Left renal pelvis (tissue), 4 donors: ENCODE data around the gene CXCL1. TPM values are rescaled to one million over a fixed set of nuclear protein-coding genes. Genes with fewer than 3 reads are reported as not detected.

Experiments
- DNase-seq, 4 donors: peaks; one replicate each; pipeline ENCODE4 v3.0.0-alpha.2; 2013; ENCODE audit warnings: low read depth in 4 of 4, low spot score in 3 of 4
- polyA plus RNA-seq, 4 donors: library from polyadenylated mRNA; unstranded; fragments of 120-200 nt; gene quantifications; one replicate each; pipeline ENCODE4 v1.2.1, GENCODE V29; 2013; ENCODE audit not compliant: insufficient read length in 4 of 4

Gene CXCL1
- polyA plus RNA-seq, 4 donors = 0.50 to 1.7 (median 0.53) TPM; not detected in 1

DNA sequence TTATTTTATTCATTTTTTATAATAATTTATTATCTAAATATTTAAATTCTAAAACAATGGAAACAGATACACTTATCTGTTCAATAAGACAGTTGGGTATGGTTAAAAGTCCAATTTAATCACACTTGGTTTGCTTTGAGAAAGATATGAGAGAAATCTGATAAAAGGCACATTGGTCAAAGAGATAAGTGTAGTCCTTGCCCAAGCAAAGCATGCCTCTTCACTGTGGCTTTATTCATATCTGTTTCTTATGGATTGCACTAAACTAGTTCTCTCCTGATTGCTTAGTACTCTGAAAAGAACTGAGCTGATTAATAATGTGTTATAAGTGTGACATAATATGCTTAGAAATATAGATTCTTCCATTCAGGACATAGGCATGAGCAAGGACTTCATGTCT is 39.8 kb downstream of the CXCL1 start:
- DNase-seq = no peak

DNA sequence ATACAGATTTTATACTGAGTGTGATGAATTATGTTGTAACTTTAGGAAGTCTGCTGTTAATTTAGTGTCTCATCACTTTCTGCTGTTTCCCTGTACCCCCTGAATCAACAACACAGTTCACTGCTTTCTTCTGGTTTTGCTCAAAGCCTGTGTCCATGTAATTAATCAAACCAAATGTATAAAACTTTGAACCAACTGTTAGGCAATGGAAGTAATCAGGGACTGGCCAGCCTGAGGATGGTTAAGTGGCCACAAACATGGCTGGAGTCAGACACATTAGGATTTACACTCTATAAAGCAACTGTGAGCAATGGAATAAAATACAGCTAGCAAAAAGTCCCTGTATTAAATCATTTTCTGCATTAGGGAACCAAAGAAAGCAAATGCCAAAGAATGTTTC is 42.6 kb downstream of the CXCL1 start:
- DNase-seq = no peak

DNA sequence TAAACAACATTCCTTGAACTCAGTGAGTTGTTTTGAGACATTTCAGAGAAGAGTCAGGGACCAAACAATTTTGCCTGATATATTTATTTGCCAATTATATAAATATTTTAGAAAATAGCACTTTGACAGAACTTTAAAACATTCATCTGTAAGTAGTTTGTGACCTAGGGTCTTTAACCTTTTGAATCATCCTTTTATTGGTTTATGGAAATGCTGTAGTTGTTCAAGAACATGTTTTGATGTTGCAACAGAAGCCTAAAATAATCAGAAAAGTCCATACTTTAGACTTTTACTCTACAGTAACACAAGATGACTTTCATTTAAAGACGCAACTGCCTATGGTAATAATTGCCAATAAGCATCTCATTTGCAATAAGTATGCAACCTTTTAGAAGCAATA is 43.0 kb downstream of the CXCL1 start:
- no peak for DNase-seq

DNA sequence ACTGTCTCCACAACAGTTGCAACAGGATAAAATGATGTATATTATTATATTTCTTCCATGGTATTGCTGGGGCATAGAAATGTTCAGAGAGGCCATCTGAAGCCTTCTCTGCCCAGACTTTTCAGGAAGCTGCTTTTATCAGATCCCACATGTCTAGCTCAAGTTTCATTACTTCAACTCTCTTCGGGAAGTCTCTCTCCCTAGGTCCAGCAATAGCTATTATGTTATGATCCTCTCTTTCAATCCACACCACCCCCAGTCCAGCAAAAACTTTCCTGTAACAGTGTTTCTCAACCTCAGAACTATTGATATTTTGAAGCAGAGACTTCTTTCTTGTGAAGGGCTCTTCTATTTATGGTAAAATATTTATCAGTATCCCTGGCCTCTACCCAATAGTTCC is 44.9 kb downstream of the CXCL1 start:
- no peak for DNase-seq

DNA sequence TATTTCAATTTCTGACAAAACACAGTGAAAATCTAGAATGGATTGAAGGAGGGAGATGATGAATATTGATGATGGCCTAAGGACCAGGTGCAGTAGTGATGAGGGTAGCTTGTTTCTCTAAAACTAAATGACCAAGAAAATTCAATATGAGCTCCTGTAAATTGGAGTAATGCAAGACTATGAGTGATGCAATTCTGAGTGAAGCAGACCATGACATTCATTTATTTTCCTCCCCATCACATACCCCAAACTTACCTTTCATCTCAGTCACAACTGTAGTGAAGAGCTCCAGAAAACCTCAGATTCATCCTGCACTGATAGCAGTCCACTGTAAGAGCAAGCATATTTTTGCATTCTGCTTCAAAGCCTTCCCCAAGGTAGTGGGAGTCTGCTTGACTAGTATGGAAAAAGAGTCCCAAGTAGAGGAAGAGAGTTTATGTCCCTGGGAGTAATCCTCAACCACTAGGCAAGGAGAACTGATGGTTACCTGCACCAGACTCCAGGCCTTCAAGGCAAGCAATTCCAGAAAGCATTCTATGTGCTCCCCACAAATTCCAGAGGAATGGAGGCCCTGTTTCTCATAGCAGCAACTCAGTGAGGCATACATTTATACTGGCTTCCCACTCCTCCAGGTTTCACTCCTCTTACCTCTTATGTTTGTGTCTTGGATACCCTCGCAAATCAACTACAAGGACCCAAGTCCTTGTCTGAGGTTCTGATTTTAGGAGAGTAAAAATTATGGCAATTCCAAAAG is 47.2 kb downstream of the CXCL1 start:
- DNase-seq = no peak

DNA sequence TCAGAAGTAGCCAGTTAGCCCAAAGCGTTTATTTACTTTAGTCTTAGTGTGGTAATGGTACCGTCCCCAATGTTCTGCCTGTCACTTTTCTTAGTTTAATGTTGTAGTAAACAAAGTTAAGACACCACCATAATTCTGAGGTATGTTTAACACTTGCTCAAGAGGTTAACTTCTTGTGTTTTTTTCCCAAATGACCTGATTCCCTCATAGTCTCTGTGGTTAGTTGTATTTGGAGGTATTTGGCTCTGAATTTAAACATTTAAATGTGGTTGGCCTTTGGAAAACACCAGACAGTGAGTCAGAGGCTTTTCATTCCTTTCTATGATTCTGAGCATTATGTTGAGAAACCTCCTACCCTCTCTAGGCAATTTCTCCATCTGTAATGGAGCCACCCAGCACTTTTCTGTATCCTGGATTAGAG is 47.9 kb downstream of the CXCL1 start:
- no peak for DNase-seq

DNA sequence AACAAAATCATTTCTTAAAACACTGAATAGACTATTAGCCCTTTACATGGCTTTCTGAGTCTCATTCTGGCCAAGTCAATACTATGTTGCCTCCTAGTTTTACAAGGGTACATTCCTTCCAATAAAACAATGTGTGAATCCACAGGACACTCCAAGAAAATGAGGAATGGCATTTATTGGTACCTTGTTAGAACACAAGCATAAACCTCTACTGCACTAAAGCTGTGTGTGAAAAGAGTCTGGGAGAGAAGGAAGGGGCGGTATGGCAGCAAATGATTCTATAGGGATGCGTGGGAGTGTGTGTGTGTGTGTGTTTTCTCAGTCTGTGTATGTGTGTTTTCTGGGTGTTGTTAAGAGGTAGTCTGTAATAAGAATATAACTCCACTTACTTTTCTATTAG is 48.9 kb downstream of the CXCL1 start:
- DNase-seq = no peak

DNA sequence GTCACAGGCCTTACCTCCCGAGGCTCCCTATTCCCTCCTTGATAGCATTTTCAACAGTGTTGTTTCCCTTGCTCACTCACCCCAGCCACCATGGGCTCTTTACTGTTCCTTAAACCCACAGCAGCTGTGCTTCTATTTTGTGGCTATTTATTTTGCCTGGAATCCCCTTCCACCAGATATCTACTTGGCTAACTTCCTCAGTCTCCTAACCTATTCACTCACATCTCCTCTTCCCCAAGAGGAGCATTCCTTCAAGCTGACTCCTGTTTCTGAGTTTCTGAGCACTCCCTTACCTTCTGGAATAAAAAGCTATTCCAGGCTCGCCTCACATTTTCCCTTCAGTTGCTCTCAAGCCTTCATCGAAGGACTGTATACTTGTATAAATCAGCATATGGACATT is 50.5 kb downstream of the CXCL1 start:
- DNase-seq = no peak

Other genes starting within 250 kb of the CXCL1 start
- gene RASSF6, start 249.0 kb upstream of the CXCL1 start, polyA plus RNA-seq = 1 to 10 TPM in 3 of 4 donors, under 1 TPM in 1; 0.25 to 7.6 (median 6.8) TPM
- 10 to 100 TPM in 1 of 4 donors, under 1 TPM in 3; 0.34 to 25.4 (median 0.49) TPM for gene CXCL8, start 128.8 kb upstream of the CXCL1 start, polyA plus RNA-seq
- under 1 TPM in 1 of 4 donors, not detected in 3; 0.10 TPM for gene CXCL6, start 32.7 kb upstream of the CXCL1 start, polyA plus RNA-seq
- 1 to 10 TPM in 2 of 4 donors, not detected in 2; 1.2 to 1.4 TPM for gene PF4V1, start 16.1 kb upstream of the CXCL1 start, polyA plus RNA-seq
- gene PF4, start 112.6 kb downstream of the CXCL1 start, polyA plus RNA-seq = 10 to 100 TPM in 1 of 4 donors, 1 to 10 TPM in 3; 2.6 to 11.4 (median 4.9) TPM
- gene PPBP, start 118.8 kb downstream of the CXCL1 start, polyA plus RNA-seq = 10 to 100 TPM in 3 of 4 donors, 1 to 10 TPM in 1; 5.3 to 40.9 (median 14.6) TPM
- under 1 TPM; 0.10 to 0.81 (median 0.14) TPM for gene CXCL5, start 129.3 kb downstream of the CXCL1 start, polyA plus RNA-seq
- 1 to 10 TPM in 1 of 4 donors, under 1 TPM in 3; 0.12 to 1.8 (median 0.17) TPM for gene CXCL3, start 169.3 kb downstream of the CXCL1 start, polyA plus RNA-seq
- gene CXCL2, start 229.8 kb downstream of the CXCL1 start, polyA plus RNA-seq = 1 to 10 TPM in 1 of 4 donors, under 1 TPM in 3; 0.27 to 3.7 (median 0.41) TPM